ENCODE results near the gene INTS11.

The INTS11 gene

DNA sequence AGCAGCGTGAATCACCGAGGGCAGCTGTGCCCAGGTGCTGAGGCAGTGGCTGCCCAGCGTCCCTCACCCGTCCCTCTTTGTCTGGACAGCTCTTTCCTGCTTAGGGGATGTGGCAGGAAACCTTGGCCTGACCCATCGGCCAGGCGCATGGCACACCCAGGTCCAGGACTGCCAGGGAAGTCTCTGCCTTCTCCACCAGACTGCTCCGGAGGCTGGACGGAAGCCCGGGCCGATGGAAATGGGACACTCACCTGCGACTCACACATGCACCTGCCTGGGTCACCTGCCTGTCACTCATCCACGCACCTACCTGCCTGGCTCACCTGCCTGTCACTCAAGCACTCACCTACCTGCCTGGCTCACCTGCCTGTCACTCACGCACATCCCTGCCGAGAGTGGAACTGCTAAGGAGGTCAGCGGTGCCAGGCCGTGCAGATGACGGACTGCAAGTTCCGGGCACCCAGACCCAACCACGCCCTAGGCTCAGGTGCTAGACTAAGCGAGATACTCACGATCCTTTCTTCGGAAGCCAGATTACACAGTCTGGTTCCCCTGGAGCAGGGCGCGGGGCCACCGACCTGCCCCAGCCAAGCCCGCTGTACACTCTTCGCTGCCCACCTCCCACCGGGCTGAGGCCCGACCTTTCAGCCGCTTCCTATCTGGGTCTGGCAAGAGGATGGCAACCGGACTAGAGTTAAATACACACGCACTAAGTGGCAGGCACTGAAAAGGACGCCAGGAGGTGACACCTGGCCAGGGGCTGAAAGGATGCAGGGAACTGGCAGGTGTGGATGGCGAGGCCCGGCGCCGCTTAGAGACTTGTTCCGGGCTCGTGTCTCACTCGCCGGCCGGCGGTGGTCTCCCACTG, 51.9 kb downstream of the INTS11 start:
- no peak for DNase-seq (ENCODE audit: extremely low read depth in 1 of 2, low read depth in 1 of 2)

DNA sequence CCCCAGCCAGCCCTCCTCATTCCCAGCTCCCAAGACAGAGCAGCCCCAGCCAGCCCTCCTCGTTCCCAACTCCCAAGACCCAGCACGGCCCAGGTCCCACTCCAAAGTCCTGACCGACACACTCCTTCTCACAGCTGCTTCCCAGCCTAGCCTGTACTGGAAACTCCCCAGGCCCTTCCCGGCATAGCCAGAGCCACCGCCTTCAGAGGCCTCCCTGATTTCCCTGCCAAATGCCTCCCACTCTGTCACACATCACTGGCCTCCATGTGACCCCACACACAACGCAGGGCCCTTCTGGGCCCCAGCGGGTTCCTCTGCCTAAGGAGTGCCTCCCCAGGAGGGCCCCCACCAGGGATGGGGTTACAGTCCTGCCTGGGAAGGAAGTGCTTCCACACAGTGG, 53.6 kb downstream of the INTS11 start:
- no peak for DNase-seq (ENCODE audit: extremely low read depth in 1 of 2, low read depth in 1 of 2)

DNA sequence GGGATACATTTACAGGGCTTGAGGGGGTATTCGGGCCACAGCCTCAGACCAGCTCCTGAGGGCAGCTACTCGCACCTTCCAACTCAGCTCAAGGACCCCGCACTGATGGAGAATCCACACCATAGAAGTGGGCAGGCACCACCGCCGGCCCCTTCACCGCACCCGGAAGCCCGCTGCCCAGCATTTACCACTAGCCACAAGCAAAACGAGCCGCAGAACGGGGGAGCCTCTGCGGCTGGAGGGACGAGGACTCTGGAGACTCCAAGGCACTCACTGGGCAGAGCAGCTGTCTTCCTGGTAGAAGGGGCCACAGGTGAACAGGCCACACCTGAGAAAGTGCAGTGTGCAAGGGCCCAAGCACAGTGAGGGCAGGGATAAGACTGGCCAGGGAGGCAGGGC, 56.2 kb downstream of the INTS11 start:
- no peak for DNase-seq (ENCODE audit: extremely low read depth in 1 of 2, low read depth in 1 of 2)

DNA sequence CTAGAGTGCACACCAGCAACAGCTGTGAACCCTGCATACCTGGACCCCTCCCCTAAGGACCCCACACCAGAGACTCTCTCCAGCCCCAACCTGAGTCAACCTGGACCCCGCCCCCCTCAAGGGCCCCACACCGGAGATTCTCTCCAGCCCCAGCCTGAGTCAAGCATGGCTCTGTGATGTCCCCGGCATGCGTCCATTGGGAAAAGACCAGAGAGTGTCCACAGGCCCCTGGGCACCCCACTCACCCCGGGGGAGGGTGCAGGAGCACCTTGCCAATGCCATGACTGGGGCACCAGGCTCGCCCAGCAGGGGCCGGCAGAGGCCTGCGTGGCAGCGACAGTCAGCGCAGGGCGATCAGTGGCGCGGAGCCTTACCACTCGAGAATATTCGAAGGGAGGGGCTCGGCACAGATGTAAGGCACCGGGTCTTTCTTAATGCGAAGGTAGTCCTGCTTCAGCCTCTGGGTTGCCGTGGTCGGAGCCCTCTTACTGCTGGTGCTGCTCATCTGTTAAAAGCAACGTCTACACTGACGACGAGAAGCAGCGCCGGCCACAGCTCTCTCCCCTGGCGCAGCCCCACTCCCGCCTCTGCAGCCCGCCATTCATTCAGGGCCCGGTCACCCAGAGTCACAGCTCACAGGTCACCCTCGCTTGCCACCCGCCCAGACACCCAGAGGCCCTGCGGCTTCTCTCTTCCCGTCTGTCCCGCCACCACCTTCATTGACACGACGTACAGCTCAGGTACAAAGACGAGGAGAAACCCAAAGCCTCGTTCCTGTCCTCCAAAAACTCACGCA, 56.8 kb downstream of the INTS11 start:
- no peak for DNase-seq (ENCODE audit: extremely low read depth in 1 of 2, low read depth in 1 of 2)

GRCh38 chr1:1264868-1265272, 59.6 kb downstream of the INTS11 start:
- no peak for DNase-seq (ENCODE audit: extremely low read depth in 1 of 2, low read depth in 1 of 2)

DNA sequence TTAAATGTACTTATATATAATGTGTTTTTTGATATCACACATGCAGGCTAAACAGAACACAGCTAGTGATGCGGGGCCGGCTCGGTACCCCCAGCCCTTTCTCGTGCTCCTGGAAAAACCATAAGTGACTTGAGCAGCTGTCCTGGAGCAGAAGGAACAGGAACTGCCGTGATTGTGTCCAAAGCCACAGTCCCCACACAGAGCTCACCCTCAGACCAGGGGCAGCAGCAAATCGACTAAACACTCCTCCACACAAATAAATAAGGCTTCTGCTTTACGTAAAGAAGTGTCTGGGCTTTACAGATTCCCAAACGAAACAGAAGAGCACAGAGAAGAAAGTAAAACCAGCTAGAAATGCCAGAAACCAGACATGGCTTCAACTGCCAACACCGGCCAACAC, 60.4 kb downstream of the INTS11 start:
- no peak for DNase-seq (ENCODE audit: extremely low read depth in 1 of 2, low read depth in 1 of 2)

DNA sequence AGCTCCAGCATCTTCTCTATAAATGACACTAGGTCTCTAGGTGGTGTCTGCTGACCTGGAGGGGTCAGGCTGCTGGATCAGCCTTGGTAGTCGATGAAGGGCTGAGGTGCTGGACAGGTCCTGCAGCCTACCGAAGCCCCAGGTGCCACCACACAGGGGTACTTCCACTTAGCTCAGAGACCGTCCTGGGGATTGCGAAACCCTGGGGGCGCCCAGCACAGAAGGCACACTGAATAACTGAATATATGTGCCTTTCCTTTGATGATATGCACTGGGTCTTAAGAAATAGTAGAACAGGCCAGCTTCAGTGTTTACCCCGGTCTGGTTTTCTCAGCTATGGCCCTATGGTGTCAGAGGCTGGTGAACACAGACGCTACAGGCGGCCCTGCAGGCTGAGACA, 61.7 kb downstream of the INTS11 start:
- no peak for DNase-seq (ENCODE audit: extremely low read depth in 1 of 2, low read depth in 1 of 2)

GRCh38 chr1:1262071-1262470, 62.4 kb downstream of the INTS11 start:
- DNase-seq (ENCODE audit: extremely low read depth in 1 of 2, low read depth in 1 of 2), result no peak
